ENCODE data around the gene TNXB. TPM values are rescaled to one million over a fixed set of nuclear protein-coding genes. Genes with fewer than 3 reads are reported as not detected.

Gene TNXB

Small RNA genes lying within 50 kb of the gene (small RNA-seq; reads per million reads assigned to genes)
- not detected for gene RNA5SP206 (ENCODE audit: insufficient read depth)
